DMS79 (cell line): Measurements from ENCODE around the gene CFAP58.

ENCODE experiments used
- DNase-seq: peaks from one replicate; lab custom pipeline; 2025; lab: John Stamatoyannopoulos, UW

Gene CFAP58

GRCh38 chr10:104336821-104337467, 16.7 kb upstream of the CFAP58 start:
- DNase-seq = no peak

DNA sequence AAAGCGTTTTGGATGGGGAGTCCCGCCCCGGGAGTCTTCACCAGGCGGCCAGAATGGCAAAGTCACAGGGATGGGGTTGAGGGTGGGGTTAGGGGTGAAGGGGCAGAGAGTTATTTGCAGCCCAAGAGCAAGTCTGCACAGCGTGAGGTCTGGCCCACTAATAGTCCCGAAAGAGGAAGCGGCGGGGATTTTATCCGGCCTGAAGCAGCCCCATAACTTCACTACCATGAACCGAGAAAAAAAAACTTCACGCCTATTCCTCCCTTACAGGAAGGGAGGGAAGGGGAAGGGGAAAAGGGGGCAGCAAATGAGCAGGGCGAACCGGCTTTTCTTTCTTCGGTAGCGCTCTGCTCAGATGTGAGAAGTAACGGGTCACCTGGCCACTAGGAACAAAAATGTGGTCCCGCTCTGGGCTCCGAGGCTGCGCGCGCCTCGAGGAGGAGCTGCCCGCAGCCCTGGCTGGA, 16.1 kb upstream of the CFAP58 start:
- DNase-seq = no peak

- DNase-seq = no peak
Observed at GRCh38 chr10:104337985-104338735, 15.5 kb upstream of the CFAP58 start, which contains the start of gene ITPRIP. ITPRIP (minus strand) TSS chr10:104338465; CDS start chr10:104316051, 22,414 bp downstream.

- DNase-seq = no peak
Observed at GRCh38 chr10:104339469-104340110, 14.0 kb upstream of the CFAP58 start.

DNA sequence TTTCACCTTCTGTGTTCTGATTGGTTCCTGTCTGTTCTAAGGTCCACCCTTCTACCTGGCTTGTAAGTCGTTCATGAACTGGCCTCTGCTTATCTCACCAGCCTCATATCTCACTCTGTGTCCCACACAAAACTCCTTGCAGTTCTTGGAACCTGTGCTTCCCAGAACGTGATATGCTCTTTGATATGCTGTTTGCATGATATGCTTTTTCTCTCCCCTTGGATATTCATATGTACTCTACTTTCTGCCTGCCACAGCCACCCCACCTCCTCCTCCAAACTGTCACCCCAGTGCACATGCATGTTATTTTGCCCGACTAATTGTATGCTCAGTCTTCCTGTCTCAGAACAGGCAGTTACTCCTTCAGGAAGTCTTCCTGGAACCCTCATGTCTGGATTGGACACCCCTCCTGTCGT, 13.5 kb upstream of the CFAP58 start:
- DNase-seq = no peak

GRCh38 chr10:104340641-104341040, 13.0 kb upstream of the CFAP58 start:
- DNase-seq = no peak

DNA sequence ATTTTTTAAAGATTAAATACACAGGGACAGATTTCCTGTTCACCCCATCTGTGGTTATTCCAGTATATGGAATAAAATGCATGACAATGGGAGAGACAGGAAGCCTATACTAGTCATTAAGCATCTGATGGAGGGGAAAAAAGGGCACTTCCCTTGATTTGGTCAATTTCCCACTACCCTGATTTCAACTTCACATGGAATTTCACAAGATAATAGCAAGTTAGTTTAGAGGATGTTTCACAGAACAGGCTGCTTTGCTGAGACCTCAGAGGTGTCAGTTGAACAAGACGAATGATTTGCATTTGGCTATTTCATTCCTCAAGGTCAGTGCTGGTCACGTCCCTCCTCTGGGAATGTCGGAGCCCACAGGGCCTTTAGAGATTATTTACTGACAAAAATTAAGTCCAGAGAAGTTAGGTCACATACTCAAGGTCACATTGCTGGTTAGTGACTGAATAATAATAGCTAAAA, 10.7 kb upstream of the CFAP58 start:
- no peak for DNase-seq

DNA sequence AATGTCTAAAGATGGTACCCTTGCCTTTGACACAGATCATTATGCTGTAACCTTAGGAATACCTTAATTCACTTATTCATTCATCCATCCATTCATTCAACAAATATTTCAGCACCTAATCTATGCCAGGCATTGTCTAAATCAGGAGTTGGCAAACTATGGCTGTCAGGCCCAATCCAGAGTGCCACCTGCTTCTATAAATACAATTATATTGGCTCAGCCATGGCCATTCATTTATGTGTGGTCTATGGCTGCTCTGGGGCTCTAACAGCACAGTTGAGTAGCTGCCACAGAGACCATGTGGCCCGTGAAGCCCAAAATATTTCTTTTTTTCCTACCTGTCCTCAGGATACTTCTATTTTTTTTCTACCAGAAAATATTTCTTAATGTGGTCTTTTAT, 9.4 kb upstream of the CFAP58 start:
- no peak for DNase-seq

GRCh38 chr10:104345515-104345914, 8.1 kb upstream of the CFAP58 start:
- DNase-seq = no peak

GRCh38 chr10:104345941-104346340, 7.7 kb upstream of the CFAP58 start:
- DNase-seq = no peak

DNA sequence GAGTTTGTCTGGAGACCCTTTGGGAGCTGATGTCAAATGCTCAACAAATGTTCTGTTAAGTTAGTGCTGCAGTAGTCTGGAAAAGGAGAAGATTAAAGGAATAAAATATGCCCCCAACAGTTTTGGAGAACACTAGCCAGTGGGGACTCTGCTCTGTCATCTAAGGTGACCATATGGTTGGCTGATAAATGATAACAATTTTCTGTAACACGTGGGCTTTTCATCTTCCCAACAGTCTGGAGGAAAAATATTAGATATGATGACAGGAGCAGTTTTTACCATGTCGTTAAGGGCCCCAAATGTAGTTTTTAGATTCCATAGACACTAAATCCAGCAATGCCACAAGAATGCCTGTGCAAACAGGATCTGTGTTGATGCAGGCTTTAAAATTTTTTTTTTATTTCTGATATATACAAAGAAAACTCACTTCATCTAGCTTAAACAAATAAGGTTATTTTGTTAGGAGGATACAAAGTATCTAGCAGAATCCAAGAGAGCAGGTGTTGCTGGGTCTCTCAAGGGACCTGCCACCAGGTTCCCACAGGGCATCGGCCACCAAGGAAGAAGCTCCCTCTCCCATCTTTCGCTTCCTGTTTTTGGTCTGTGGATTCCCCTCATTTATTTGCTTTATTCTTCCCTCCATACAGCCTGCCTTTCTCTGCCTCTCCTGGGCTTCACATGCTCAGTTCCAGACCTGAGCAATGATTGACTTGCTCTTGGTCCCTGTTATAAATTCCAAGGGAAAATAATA, 6.2 kb upstream of the CFAP58 start:
- DNase-seq = no peak

GRCh38 chr10:104348601-104349000, 5.0 kb upstream of the CFAP58 start:
- DNase-seq = no peak

DNA sequence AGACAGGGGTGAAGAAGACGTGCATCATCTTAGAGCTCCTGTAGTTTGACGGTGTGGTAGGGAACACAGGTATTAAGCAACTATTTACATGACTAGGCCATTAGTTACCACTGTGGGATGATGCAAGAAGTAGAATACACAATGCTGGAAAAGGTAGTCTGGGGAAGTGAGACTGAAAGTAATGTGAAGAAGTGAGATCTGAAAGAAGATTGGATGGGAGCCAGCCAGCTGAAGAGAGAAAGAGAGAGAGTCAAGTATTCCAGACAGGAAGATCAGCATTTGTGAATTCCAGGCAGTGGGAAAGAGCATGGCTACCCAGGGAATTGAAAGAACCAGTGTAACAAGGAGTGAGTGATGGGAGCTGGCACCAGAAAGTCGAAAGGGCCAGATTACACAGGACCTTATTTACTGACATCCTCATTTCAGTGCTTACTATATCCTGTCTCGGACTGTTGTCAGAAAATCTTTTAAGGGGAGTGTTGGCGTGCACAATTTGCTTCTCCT, 4.0 kb upstream of the CFAP58 start:
- DNase-seq = no peak

- no peak for DNase-seq
Observed at GRCh38 chr10:104350127-104350635, 3.5 kb upstream of the CFAP58 start.

DNA sequence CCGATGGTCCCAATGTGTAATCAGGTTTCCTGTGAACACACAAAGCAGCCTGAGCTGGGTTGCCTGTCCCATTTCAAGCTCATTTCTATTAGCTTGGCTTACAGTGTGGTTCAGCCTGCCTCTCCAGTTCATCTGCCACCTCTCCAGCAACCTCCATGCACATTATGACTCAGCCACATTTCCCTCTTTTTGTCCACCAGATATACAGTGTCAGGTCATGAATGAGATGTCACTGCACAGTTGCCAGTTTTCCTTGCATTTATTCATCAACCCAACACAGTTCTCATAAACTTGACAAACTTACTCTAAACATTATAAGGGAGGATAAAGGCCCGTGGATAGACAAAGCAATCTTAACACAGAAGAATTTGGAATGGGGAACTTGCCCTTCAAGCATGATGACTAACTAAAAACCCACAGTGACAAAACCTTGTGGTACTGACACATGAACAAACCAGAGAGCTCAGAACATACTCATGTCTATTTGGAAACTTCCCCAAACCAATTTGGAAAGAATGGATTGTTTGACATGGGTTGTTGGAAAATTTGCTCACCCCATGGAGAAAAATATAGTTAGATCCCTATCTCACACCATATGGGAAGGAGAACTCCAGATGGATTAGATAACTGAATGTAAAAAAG, 2.5 kb upstream of the CFAP58 start:
- DNase-seq = no peak

DNA sequence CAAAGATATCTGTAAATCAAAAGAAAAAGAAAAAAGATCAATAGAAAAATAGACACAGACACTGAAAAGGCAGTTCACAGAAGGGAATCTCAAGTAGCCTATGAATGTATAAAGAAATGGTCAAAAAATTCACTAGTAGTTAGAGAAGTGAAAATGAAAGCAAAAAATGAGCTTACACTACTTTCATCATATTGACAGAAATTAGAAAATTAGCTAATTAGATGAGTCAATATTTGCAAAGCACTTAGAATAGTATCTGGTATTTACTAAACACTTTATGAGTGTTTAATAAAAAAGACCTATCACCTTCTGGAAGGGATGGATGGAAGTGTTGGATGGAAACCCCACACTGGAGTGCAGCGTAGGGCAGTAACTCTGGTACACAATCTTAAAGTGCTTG, 1.7 kb upstream of the CFAP58 start:
- DNase-seq = no peak

DNA sequence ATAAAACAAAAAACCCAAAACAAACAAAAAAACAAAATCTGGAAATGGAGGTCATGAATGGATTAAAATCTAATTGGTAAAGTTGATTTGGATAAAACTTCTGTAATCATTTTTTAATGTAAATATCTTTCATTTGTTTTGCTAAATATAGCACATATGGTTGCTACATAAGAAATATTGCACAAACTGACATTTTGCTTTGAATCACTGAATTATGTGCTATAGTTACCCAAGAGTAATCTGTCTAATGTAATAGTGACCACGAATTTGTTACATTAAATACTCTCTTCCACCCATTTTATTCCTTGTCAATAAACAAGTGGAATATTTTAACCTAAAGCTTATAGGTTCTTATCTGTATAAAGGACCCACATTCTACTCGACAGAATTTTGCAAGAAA, 6.2 kb downstream of the CFAP58 start:
- DNase-seq = no peak

DNA sequence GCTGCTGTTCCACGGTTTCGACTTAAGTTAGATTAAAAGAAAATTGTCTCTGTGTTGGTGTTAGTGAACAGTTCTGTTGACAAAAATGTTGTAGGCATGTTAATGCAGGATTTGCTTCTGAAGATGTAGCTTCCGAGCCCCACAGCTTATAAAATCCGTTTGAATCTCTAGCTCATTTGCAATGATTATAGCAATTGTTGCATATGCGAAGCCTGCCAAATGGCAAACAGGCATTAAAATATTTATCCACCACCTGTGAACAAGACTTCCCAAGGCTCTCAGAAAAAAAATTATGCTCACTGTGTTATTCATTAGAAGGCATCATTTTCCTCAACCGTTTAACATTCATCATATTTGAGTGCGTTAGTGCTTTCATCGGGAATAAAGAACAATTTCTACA, 14.3 kb downstream of the CFAP58 start:
- DNase-seq = no peak

GRCh38 chr10:104368381-104368780, 14.7 kb downstream of the CFAP58 start:
- no peak for DNase-seq

DNA sequence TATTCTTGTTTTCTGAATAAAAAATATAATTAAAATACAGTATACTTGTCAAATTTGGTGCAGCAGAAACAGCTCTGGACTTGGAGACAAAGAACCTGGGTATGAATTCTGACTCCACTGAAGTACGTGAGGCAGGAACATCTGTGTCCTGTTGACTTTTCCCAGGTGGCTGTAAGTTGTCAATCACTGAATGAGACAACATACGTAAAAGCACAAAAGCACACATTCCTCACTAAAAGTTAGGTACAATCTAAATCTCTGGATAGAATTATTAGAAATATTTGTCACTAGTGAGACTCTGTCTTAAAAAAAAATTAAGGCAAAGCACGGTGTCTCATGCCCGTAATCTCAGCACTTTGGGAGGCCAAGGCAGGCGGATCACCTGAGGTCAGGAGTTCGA, 18.1 kb downstream of the CFAP58 start:
- DNase-seq = no peak

DNA sequence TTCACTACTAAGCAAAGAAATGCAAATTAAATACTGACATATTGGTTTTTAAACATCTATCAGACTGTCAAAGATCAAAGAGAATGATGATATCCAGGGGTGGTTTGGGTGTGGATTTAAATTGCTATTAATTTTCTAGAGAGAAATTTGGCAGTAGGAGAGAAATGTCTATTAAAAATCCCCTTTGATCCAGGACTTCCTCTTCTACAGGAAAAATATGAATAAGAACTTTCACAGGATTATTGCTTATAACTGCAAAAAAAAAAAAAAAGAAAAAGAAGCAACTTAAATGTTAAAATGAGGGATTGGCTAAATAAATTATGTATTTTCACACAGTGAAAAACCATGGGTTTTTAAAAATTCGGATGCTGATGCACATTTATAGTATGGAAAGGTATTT, 21.0 kb downstream of the CFAP58 start:
- no peak for DNase-seq
